HG03354 (cell line): Measurements from ENCODE around the gene ZGRF1.
A peak's percentile ranks its signal among the peaks of the same experiment; 100 is the strongest.
"Not testable (repeated sequence)": the region's sequence is repeated elsewhere in the genome, so short reads cannot be mapped to it uniquely, and the experiment has no call there.

Source experiments
- ATAC-seq: cut with Tn5 transposase; IDR thresholded peaks from one replicate; pipeline ENCODE4 v1.9.1; 2021; ENCODE audit warnings: mild to moderate bottlenecking; ENCODE audit not compliant: unreplicated experiment, poor library complexity, severe bottlenecking

ZGRF1 gene, protein sequence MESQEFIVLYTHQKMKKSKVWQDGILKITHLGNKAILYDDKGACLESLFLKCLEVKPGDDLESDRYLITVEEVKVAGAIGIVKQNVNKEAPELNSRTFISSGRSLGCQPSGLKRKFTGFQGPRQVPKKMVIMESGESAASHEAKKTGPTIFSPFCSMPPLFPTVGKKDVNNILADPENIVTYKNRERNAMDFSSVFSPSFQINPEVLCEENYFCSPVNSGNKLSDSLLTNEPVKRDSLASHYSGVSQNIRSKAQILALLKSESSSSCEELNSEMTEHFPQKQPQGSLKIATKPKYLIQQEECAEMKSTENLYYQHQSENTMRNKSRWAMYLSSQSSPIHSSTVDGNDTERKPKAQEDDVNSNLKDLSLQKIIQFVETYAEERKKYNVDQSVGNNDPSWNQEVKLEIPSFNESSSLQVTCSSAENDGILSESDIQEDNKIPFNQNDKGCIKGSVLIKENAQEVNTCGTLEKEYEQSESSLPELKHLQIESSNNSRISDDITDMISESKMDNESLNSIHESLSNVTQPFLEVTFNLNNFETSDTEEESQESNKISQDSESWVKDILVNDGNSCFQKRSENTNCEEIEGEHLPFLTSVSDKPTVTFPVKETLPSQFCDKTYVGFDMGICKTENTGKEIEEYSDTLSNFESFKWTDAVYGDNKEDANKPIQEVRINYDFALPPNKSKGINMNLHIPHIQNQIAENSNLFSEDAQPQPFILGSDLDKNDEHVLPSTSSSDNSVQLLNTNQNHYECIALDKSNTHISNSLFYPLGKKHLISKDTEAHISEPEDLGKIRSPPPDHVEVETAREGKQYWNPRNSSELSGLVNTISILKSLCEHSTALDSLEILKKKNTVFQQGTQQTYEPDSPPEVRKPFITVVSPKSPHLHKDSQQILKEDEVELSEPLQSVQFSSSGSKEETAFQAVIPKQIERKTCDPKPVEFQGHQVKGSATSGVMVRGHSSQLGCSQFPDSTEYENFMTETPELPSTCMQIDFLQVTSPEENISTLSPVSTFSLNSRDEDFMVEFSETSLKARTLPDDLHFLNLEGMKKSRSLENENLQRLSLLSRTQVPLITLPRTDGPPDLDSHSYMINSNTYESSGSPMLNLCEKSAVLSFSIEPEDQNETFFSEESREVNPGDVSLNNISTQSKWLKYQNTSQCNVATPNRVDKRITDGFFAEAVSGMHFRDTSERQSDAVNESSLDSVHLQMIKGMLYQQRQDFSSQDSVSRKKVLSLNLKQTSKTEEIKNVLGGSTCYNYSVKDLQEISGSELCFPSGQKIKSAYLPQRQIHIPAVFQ (N-terminal part only)

DNA sequence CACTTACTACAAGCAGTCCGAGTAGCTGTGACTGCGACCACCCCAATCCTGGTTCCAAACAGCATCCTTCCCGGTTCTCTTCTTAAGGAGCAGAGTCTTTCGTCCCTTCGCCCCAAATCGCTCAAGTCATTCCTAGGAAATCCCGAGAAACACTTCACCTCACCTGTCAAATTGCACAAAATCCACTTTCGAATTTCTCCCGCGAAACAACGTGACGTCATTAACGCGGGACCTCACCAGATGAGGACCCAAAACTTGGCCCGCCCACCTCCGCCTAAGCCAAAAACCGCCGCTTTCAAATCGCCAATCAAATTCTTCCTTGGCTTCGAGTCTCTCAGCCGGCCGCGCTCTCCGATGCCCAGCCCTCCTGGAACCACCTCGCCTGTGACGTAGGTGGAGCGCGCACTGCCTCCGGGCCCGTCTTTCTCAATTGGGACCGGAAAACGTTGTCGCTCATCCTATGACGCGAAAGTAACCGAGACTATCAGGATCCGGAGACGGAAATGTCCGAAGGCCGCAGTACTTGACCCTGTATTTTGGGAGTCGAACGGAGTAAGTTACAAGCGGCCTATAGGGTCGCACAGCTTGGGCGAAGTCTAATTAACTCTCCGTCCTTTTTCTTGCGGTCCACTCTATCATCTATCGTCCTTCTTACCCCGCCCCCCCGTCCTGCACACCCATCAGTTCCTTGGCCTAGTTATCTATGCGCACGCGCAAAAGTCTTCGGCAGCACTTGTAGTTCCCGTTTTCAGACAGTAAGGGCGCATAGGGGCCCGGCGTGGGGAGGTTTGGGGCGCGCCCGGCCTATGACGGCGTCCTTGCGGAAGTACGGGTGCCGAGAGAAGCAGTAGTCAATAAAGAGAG is at the start of gene ZGRF1, which contains the start of gene LARP7:
TSS of gene ZGRF1 (minus strand) at position 222 of the 864 bp plus-strand sequence. CDS start 3,733 bp downstream, outside the sequence.
TSS of gene LARP7 (plus strand) at position 456 of the 864 bp plus-strand sequence. CDS start 7,527 bp downstream, outside the sequence.
- ATAC-seq = peak; percentile 90

DNA sequence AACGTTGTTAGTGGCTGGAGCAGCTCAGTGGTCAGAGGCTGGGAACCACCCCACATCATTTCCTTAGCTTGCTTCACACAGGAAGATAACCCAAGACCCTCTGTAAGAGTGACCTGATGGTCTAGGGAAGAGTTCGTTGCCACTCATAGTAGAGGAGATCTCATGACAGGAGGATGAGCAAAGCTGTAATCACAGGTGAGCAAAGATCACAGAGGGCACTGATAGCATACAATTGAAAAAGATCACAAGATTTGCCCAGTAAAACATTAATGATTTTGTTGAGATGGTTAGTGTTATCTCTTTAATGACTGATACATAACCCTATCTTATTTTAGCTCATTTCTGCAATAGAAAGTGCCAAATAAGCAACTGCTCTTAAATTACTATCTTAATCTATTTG is 44.3 kb upstream of the ZGRF1 start:
- no peak for ATAC-seq

DNA sequence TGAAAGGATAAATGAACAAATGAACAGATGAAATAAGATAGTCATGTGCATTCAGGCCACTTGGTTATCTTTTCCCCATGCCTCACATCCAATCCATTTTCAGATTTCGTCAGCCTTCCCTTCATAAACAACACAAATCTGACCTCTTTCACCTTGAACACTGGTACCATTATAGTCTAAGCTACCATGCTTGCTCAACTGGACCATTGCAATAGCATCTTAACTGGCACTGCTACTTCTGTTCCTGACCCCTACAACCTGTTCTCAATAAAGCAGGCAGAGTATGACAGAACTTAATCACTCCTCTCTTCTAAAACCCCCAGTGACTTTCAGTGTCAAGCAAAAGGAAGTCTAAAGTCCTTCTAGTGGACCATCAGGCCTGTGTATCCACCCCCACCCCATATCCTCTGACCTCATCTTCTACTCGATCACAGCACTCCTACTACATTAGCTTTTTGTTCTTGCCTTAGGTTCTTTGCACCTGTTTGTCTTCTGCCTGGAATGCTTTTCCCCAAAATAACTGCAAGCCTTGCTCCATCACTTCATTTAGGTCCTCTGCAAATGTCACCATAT is 40.9 kb upstream of the ZGRF1 start:
- ATAC-seq = no peak

DNA sequence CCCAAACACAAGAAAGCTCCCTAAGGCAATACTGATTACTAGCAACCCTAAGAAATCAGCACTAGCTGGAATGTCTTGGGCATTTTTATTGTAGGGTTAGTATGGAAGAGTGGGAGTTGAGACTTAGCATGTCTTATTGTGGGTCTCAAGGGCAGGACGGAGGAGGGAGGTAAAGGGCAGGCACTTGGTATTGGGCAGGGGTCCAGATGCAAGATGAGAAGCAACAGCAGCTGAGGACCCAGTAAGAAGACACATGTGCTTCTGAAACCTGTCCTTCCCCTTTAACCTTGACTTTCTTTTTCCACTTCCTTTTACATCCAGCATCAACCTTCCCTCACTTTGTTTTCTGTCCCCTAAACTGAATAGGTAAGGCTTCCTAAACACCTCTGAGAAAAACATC is 37.7 kb upstream of the ZGRF1 start:
- no peak for ATAC-seq

DNA sequence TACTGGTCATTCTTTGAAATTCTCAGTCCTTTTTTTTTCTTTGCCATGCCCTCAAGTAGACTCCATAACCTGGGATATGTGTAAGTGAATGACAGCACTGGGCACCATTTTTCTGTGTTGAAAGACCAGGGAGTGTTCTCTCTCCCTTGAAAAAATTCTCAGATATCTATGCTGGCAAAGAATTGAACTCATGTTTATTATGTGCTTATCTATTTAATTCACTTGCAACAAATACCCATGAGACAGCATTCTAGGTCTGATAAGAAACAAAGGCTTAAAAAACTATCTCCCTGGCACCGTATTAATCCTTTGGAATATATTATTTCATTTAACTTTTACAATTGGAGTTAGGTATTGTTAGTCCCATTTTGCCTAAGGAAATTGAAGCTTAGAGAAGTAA is 37.0 kb upstream of the ZGRF1 start:
- no peak for ATAC-seq

- ATAC-seq = no peak
Measured at GRCh38 chr4:112673076-112673475, 36.4 kb upstream of the ZGRF1 start.

- ATAC-seq = no peak
Measured at GRCh38 chr4:112668131-112668530, 31.4 kb upstream of the ZGRF1 start.

GRCh38 chr4:112664611-112665010 is 27.9 kb upstream of the ZGRF1 start:
- no peak for ATAC-seq

GRCh38 chr4:112656115-112656514 is 19.4 kb upstream of the ZGRF1 start:
- not testable (repeated sequence) for ATAC-seq

- no peak for ATAC-seq
Measured at GRCh38 chr4:112655270-112655669, 18.6 kb upstream of the ZGRF1 start.

- ATAC-seq = no peak
Measured at GRCh38 chr4:112652216-112652615, 15.5 kb upstream of the ZGRF1 start.

GRCh38 chr4:112651641-112652040 is 14.9 kb upstream of the ZGRF1 start:
- ATAC-seq = no peak

DNA sequence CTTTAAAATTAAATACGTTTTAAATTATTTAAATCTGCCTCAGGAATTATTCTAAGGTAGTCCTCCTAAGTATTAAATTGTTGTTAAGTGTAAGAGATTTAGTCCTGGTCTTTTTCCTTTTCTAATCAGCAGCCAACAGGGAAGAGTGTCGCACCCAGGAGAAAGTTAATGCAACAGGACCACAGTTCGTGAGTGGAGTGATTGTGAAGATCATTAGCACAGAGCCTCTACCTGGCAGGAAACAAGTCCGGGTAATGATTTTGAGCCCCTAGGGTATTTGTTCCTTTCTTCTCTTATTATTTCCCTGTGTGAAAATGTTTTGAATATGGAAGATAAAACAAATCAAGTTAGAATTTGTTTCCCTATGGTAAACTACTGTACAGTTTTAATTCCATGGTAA is 13.6 kb upstream of the ZGRF1 start:
- ATAC-seq = no peak

DNA sequence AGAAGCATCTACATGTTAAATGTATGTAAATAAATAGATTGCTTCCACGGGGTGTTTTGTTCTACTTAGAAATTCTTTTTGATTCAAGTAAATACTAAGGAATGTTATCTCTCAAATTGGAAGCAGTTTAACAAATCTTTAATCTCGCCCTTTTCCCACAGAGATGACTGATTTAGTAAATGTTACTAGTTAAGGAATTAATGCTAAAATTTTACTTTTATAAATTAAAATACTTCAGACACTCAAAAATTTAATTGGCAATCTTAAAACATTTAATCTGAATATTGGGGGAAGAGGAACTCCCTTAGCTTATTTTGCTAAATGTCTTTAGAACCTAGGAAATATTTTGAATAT is 12.3 kb upstream of the ZGRF1 start:
- no peak for ATAC-seq

- no peak for ATAC-seq
Measured at GRCh38 chr4:112648263-112649054, 11.8 kb upstream of the ZGRF1 start.

DNA sequence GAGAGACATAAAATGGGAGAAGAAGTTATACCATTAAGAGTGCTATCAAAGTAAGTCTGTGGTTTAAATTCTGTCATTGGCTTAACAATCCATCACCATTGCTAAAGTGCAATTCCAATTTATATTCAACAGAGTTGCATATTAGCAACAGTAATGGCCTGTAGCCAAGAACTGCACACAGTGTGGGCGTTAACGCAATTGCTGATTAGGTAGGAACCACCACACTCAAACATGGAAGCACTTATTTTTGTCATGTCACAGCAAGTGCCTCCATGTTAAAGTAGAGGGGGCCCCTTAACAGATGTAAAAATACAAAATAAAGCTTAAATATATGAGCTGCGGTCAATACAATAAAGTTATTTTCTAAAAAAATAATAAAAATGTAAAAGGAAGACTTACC is 11.1 kb upstream of the ZGRF1 start:
- ATAC-seq = no peak

DNA sequence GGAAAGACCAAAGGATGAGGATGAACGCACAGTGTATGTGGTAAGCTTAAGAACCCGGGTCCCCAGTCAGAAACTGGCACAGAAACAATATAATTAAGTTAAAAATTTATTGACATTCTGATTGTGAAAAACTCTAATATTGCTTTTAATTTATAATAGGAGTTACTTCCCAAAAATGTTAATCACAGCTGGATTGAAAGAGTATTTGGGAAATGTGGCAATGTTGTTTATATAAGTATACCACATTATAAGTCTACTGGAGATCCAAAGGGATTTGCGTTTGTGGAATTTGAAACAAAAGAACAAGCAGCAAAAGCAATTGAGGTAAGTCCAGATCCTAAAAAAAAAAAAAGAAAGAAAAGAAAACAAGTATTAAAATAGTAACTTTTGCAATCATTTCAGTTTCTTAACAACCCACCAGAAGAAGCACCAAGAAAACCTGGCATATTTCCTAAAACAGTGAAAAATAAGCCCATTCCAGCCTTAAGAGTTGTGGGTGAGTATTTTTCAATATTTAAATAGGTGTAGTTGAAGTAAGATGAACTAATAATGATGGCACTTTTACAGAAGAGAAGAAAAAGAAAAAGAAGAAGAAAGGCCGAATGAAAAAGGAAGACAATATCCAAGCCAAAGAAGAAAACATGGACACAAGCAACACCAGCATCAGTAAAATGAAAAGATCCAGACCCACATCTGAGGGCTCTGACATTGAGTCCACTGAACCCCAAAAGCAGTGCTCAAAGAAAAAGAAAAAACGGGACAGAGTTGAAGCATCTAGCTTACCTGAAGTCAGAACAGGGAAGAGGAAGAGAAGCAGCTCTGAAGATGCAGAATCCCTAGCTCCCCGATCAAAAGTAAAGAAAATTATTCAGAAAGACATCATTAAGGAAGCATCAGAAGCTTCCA is 10.2 kb upstream of the ZGRF1 start:
- ATAC-seq = no peak
